Caco-2 (cell line): ENCODE data around the gene RSBN1. TPM values are rescaled to one million over a fixed set of nuclear protein-coding genes. Genes with fewer than 3 reads are reported as not detected.
A peak's percentile ranks its signal among the peaks of the same experiment; 100 is the strongest.

Experiments
- BruUV-seq: library from RNA; stranded (reverse); fragments of 400-500 nt; replicated peaks from 2 replicates; lab custom pipeline; 2021; lab: Mats Ljungman, UMichigan
- CTCF ChIA-PET: fragments of 300-600 bp; sonication (Branson Sonifier 250); formaldehyde crosslinking; loops from one replicate; lab custom pipeline; 2022; ENCODE audit warnings: antibody characterized with exemption; lab: Charles Lee
- POLR2A ChIA-PET: fragments of 300-600 bp; sonication (Branson Sonifier 250); formaldehyde crosslinking; loops from one replicate; lab custom pipeline; 2022; ENCODE audit warnings: antibody characterized with exemption; lab: Charles Lee
- DNase-seq, 2 experiments: peaks; one replicate each; pipeline versions ENCODE4 v3.0.0 to v3.0.0-alpha.2; 2020 to 2022
- H3K27me3 ChIP-seq: replicated peaks from 2 replicates; pipeline ENCODE4 v1.6.0; 2011; ENCODE audit warnings: low read length; ENCODE audit not compliant: control insufficient read depth, insufficient read depth
- H3K36me3 ChIP-seq: 2 replicates; pipeline ENCODE4 v1.5.1; 2011; ENCODE audit warnings: low read length; ENCODE audit not compliant: control insufficient read depth, insufficient read depth
- H3K4me1 ChIP-seq: fragments of 250-450 bp; sonication (Bioruptor Pico); 2 replicates; pipeline ENCODE4 v1.5.1; 2020; ENCODE audit warnings: mild to moderate bottlenecking
- H3K4me3 ChIP-seq: 2 replicates; pipeline ENCODE4 v1.5.1; 2011; ENCODE audit warnings: low read depth, mild to moderate bottlenecking, control low read depth, low read length
- H3K9me3 ChIP-seq: fragments of 250-450 bp; sonication (Bioruptor Pico); 2 replicates; pipeline ENCODE4 v1.5.1; 2020; ENCODE audit warnings: mild to moderate bottlenecking, moderate library complexity
- H3K27ac Mint-ChIP-seq: one replicate; pipeline ENCODE4 v1.8.0; 2022; ENCODE audit warnings: mixed read lengths; ENCODE audit not compliant: unreplicated experiment
- H3K27me3 Mint-ChIP-seq: one replicate; pipeline ENCODE4 v1.8.0; 2022; ENCODE audit warnings: mixed read lengths; ENCODE audit not compliant: insufficient read depth, unreplicated experiment
- H3K36me3 Mint-ChIP-seq: one replicate; pipeline ENCODE4 v1.8.0; 2022; ENCODE audit warnings: mild to moderate bottlenecking, mixed read lengths; ENCODE audit not compliant: insufficient read depth, unreplicated experiment
- H3K4me1 Mint-ChIP-seq: one replicate; pipeline ENCODE4 v1.8.0; 2022; ENCODE audit warnings: low read depth, mixed read lengths; ENCODE audit not compliant: unreplicated experiment
- H3K4me3 Mint-ChIP-seq: one replicate; pipeline ENCODE4 v1.8.0; 2022; ENCODE audit warnings: mild to moderate bottlenecking, moderate library complexity, mixed read lengths; ENCODE audit not compliant: unreplicated experiment
- H3K9me3 Mint-ChIP-seq: one replicate; pipeline ENCODE4 v1.8.0; 2022; ENCODE audit warnings: mixed read lengths; ENCODE audit not compliant: unreplicated experiment
- intact Hi-C: fragments of 100-400 bp; cut with micrococcal nuclease; formaldehyde crosslinking; loops from one replicate; pipeline ENCODE4 v1.10.0; 2022; ENCODE audit not compliant: unreplicated experiment
- total RNA-seq: library from RNA; stranded (reverse); gene quantifications from 2 replicates; pipeline ENCODE4 v1.2.3, GENCODE V29; 2022
- TF ChIP-seq, protein P1 (sequence below), 2 experiments: fragments of 200-600 bp in 1 of 2; IDR thresholded peaks; 1 replicate in 1 of 2; 2 replicates in 1 of 2; pipeline versions ENCODE4 v1.5.1 to v1.8.0; 2011 to 2022; ENCODE audit warnings: antibody characterized with exemption in 1 of 2, control low read depth in 1 of 2, inconsistent platforms in 1 of 2, low read depth in 1 of 2, low read length in 1 of 2, mild to moderate bottlenecking in 1 of 2, moderate library complexity in 1 of 2; ENCODE audit not compliant: insufficient read depth in 1 of 2, severe bottlenecking in 1 of 2, unreplicated experiment in 1 of 2

RSBN1 gene
- total RNA-seq, 1 experiment from 2014 or later = 7.3 TPM

DNA sequence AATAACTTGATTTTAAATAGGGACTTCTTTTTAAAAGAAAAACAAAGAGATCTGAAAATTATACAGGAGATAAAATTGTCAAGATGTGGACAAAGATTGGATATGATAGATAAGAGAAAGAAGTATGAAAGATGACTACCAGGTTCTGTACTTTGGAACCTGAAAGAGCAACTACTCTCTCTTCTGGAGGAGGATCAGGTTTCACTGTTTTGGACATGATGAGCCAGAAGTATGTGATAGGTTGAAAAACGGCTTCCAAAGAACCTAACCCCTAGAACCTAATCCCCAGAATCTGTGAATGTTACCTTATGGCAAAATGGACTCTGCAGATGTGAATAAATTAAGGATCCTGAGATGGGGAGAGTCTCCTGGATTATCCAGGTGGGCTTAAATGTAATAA is 26.2 kb downstream of the RSBN1 start:
- no TSS peak for BruUV-seq
- Mint-ChIP-seq H3K9me3 (no peaks in the 10 kb centered on the region), H3K27me3 (no peaks in the 10 kb centered on the region), H3K4me1 (peaks cover 11% of the 10 kb centered on the region), H3K36me3 (peaks cover 11% of the 10 kb centered on the region), H3K4me3 (peak overlapping the region; percentile 28), H3K27ac (peak overlapping the region; percentile 73)
- intact Hi-C loops = no loop called here
- ChIA-PET POLR2A (no interaction called here), CTCF (no interaction called here)
- H3K9me3 ChIP-seq = no peaks in the 10 kb centered on the region
- DNase-seq = peak in 1 of 2 experiments; percentile 20
- H3K27me3 ChIP-seq = no peaks in the 10 kb centered on the region
- TF ChIP-seq, protein P1, sequence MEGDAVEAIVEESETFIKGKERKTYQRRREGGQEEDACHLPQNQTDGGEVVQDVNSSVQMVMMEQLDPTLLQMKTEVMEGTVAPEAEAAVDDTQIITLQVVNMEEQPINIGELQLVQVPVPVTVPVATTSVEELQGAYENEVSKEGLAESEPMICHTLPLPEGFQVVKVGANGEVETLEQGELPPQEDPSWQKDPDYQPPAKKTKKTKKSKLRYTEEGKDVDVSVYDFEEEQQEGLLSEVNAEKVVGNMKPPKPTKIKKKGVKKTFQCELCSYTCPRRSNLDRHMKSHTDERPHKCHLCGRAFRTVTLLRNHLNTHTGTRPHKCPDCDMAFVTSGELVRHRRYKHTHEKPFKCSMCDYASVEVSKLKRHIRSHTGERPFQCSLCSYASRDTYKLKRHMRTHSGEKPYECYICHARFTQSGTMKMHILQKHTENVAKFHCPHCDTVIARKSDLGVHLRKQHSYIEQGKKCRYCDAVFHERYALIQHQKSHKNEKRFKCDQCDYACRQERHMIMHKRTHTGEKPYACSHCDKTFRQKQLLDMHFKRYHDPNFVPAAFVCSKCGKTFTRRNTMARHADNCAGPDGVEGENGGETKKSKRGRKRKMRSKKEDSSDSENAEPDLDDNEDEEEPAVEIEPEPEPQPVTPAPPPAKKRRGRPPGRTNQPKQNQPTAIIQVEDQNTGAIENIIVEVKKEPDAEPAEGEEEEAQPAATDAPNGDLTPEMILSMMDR (IDR thresholded peaks at IDR 0.05; ENCODE audit: insufficient read depth in 1 of 2, low read depth in 1 of 2, low read length in 1 of 2, severe bottlenecking in 1 of 2, unreplicated experiment in 1 of 2) = no peak
- no peaks in the 10 kb centered on the region; the same call in 1 of the 2 replicates for H3K36me3 ChIP-seq
- no peak overlapping the region for H3K4me3 ChIP-seq
- peaks cover 36% of the 10 kb centered on the region for H3K4me1 ChIP-seq

DNA sequence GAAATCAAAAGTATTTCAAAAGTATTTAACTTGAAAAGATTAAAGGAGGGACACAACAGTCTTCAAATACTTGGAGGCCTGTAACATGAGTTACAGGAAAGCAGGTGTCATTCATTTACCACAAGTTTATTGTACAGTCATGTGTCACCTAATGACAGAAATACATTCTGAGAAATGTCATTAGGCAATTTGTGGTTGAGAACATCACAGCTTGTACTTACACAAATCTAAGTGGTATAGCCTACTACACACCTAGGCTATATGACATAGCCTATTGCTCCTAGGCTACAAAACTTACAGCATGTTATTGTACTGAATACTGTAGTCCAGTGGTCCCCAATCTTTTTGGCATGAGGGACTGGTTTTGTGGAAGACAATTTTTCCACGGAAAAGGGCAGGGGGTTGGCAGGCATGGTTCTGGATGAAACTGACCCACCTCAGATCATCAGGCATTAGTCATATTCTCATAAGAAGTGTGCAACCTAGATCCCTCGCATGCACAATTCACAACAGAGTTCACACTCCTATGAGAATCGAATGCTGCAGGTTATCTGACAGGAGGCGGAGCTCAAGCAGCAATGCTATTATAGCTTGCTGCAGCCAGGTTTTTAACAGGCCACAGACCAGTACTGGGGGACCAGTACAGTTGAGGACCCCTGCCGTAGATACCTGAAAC is 28.0 kb downstream of the RSBN1 start:
- Histone ChIP-seq H3K36me3 (no peaks in the 10 kb centered on the region; the same call in 1 of the 2 replicates), H3K4me1 (peaks cover 29% of the 10 kb centered on the region), H3K9me3 (no peaks in the 10 kb centered on the region), H3K27me3 (no peaks in the 10 kb centered on the region), H3K4me3 (no peak overlapping the region)
- BruUV-seq = no TSS peak
- TF ChIP-seq, protein P1 (IDR thresholded peaks at IDR 0.05; ENCODE audit: insufficient read depth in 1 of 2, low read depth in 1 of 2, low read length in 1 of 2, severe bottlenecking in 1 of 2, unreplicated experiment in 1 of 2) = no peak
- no peak for DNase-seq
- Mint-ChIP-seq H3K27ac (no peak overlapping the region), H3K4me3 (no peak overlapping the region), H3K4me1 (peaks cover 11% of the 10 kb centered on the region), H3K36me3 (peaks cover 5% of the 10 kb centered on the region), H3K27me3 (no peaks in the 10 kb centered on the region), H3K9me3 (no peaks in the 10 kb centered on the region)
- intact Hi-C loops = no loop called here
- ChIA-PET POLR2A (interaction anchor here (0.6 kb wide), 1 partner anchor 143 kb away, joined by 3 read pairs; no protein-coding TSS in a partner anchor), CTCF (no interaction called here)

DNA sequence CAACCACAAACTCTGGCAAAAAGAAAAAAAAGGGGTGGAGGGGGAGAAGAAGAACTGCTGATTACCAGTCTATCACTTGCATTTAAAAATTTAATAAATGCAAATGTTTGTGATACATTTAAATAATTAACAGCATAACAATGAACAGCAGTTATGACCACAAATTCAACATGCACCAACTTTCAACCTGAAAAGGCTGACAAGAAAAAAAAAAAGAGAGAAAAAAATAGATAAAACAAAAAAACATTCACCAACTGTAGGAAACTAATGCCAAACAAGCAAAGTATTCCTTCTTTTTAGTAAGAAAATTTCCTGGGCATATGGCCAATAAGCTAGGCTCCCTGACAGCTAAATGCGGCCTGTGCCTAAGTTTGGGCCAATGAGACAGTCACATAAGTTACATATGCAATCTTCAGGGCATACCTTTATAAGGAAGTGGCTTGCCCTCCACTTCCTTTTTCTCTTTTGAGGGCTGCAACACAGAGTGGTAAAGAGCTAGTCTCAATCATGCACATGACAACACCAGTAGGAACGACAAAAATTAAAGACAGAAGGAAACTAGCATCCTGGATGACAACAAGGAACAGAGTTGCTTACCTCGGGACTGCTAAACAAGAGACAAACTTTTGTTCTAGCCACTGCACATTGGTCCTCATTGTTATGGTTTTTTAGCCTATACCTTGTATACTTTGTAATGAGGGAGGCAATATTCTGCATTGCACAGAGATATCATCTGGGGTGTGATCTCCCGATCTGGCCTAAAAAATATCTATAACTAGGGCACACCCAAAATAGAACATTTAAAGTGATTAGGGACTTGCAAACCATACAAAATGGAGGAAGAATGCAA is 28.8 kb downstream of the RSBN1 start:
- H3K4me1 Mint-ChIP-seq = peaks cover 11% of the 10 kb centered on the region
- no TSS peak for BruUV-seq
- intact Hi-C loops = no loop called here
- no peaks in the 10 kb centered on the region for H3K9me3 Mint-ChIP-seq
- POLR2A ChIA-PET = no interaction called here
- Histone ChIP-seq H3K9me3 (no peaks in the 10 kb centered on the region), H3K36me3 (no peaks in the 10 kb centered on the region; the same call in 1 of the 2 replicates), H3K27me3 (no peaks in the 10 kb centered on the region), H3K4me1 (peaks cover 29% of the 10 kb centered on the region), H3K4me3 (no peak overlapping the region)
- DNase-seq = no peak
- H3K27me3 Mint-ChIP-seq = no peaks in the 10 kb centered on the region
- peaks cover 5% of the 10 kb centered on the region for H3K36me3 Mint-ChIP-seq
- CTCF ChIA-PET = no interaction called here
- TF ChIP-seq, protein P1 (IDR thresholded peaks at IDR 0.05; ENCODE audit: insufficient read depth in 1 of 2, low read depth in 1 of 2, low read length in 1 of 2, severe bottlenecking in 1 of 2, unreplicated experiment in 1 of 2) = no peak
- no peak overlapping the region for H3K27ac Mint-ChIP-seq
- no peak overlapping the region for H3K4me3 Mint-ChIP-seq
